Measurements from ENCODE around the gene SCRT2. TPM values are rescaled to one million over a fixed set of nuclear protein-coding genes. Genes with fewer than 3 reads are reported as not detected.

The SCRT2 gene
- total RNA-seq, 1 donor from 2014 or later = not detected

- H3K4me1 ChIP-seq = no peaks in the 10 kb centered on the region
- no peak for DNase-seq
- H3K4me3 ChIP-seq = no peak overlapping the region
- peaks cover under 1% of the 10 kb centered on the region for H3K9me3 ChIP-seq (replicated peaks)
- H3K27me3 ChIP-seq (ENCODE audit: low read depth) = peaks cover 57% of the 10 kb centered on the region
- intact Hi-C loops (cut with micrococcal nuclease) = no loop called here
- TF ChIP-seq CTCF (IDR thresholded peaks at IDR 0.05; ENCODE audit: borderline replicate concordance) = no peak
- no peaks in the 10 kb centered on the region for H3K36me3 ChIP-seq
- H3K27ac ChIP-seq (replicated peaks) = no peak overlapping the region
Measured at GRCh38 chr20:719816-720215, 44.2 kb upstream of the SCRT2 start.

DNA sequence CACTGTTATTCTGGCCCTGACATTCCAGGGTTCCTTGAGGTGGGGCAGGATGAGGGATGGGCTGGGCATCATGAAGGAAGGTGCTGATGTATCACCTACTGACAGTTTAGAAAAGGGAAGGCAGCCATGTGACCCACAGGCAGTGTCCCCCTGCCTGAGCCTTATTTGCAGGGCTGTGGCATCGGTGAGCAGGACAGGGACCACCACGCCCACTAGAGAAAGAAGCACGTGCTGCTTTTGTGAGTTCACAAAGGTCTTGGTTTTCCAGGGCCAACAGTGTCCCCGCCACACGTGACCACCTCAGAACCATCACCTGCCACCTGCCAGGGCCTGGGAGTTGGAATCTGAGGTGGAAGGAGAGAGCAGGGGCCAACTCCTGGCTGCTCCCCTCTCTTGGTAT is 43.5 kb upstream of the SCRT2 start:
- no peak for TF ChIP-seq CTCF (IDR thresholded peaks at IDR 0.05; ENCODE audit: borderline replicate concordance)
- no peak overlapping the region for H3K4me3 ChIP-seq

DNA sequence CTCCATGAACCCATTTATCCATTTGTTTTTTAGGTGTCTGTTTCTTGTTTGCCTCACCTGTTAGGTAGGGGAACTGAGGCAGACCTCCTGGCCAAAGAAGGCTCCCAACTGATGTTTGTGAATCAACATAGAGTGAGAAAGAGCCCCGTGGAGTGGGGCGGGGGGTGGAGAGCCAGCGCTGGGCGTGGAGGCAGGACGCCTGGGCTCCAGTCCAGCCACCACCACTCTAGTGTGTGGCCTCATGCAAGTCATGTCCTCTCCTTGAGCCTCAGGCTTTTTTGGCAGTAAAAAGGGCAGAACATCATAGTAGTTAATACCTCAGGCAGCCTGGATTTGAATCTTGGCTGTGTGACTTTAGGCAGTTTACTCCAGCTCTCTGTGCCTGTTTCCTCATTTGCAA is 42.2 kb upstream of the SCRT2 start:
- H3K27ac ChIP-seq (replicated peaks) = no peak overlapping the region
- no peak for DNase-seq
- H3K4me1 ChIP-seq = no peaks in the 10 kb centered on the region
- no peak for TF ChIP-seq CTCF (IDR thresholded peaks at IDR 0.05; ENCODE audit: borderline replicate concordance)
- peaks cover 20% of the 10 kb centered on the region for H3K9me3 ChIP-seq (replicated peaks)
- H3K4me3 ChIP-seq = no peak overlapping the region
- peaks cover 39% of the 10 kb centered on the region for H3K27me3 ChIP-seq (ENCODE audit: low read depth)
- no peaks in the 10 kb centered on the region for H3K36me3 ChIP-seq
- intact Hi-C loops (cut with micrococcal nuclease) = no loop called here

More for the DNA sequence above, 43.5 kb upstream of the SCRT2 start:
- no peaks in the 10 kb centered on the region for H3K4me1 ChIP-seq
- H3K27me3 ChIP-seq (ENCODE audit: low read depth) = peaks cover 49% of the 10 kb centered on the region
- H3K27ac ChIP-seq (replicated peaks) = no peak overlapping the region
- intact Hi-C loops (cut with micrococcal nuclease) = no loop called here
- DNase-seq = no peak
- H3K9me3 ChIP-seq (replicated peaks) = peaks cover 8% of the 10 kb centered on the region
- H3K36me3 ChIP-seq = no peaks in the 10 kb centered on the region

GRCh38 chr20:717271-717670 is 41.7 kb upstream of the SCRT2 start:
- intact Hi-C loops (cut with micrococcal nuclease) = no loop called here
- Histone ChIP-seq H3K9me3 (replicated peaks) (peaks cover 25% of the 10 kb centered on the region), H3K27me3 (ENCODE audit: low read depth) (peaks cover 39% of the 10 kb centered on the region), H3K27ac (replicated peaks) (no peak overlapping the region), H3K4me1 (no peaks in the 10 kb centered on the region), H3K36me3 (no peaks in the 10 kb centered on the region), H3K4me3 (no peak overlapping the region)
- no peak for TF ChIP-seq CTCF (IDR thresholded peaks at IDR 0.05; ENCODE audit: borderline replicate concordance)
- no peak for DNase-seq

DNA sequence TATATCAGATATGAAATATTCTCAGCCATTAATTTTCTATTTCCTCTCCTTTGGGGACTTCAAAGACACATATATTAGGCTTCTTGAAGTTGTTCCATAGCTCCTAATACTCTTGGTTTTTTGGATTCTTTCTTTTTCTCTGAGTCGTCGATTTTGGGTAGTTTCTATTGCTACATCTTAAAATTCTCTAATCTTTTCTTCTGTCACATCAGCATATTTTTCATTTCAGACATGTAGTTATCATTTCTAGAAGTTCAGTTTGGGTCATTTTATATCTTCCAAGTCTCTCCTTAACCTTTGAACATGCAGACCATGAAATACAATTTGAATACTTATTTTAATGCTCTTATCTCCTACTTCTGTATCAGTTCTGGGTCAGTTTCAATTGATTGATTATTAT is 38.9 kb upstream of the SCRT2 start:
- no peak for TF ChIP-seq CTCF (IDR thresholded peaks at IDR 0.05; ENCODE audit: borderline replicate concordance)

DNA sequence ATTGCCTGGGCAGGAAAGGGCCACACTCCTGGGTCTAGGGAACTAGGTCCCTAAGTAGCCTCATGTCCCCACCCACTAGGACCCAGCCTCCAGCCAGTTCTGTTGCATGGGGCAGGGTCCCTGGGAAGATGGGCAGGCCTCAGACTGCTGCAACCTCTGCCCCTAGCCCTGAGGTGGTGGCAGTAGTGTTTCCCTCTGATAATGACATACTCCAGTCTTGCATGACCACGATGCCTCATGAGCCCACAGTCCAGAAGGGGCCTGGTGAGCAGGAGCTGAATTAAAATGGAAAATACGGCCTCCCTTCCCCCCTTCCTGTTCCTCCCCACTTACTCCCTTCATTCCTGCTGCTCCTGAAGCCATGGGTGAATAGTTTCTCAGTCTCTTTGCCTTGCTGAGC is 36.0 kb upstream of the SCRT2 start:
- Histone ChIP-seq H3K27ac (replicated peaks) (no peak overlapping the region), H3K9me3 (replicated peaks) (peaks cover 31% of the 10 kb centered on the region), H3K4me3 (no peak overlapping the region), H3K4me1 (peaks cover 7% of the 10 kb centered on the region), H3K27me3 (ENCODE audit: low read depth) (peaks cover 51% of the 10 kb centered on the region), H3K36me3 (no peaks in the 10 kb centered on the region)
- intact Hi-C loops (cut with micrococcal nuclease) = no loop called here
- no peak for TF ChIP-seq CTCF (IDR thresholded peaks at IDR 0.05; ENCODE audit: borderline replicate concordance)
- DNase-seq = no peak

More for the DNA sequence above, 38.9 kb upstream of the SCRT2 start:
- Histone ChIP-seq H3K4me3 (no peak overlapping the region), H3K27ac (replicated peaks) (no peak overlapping the region), H3K36me3 (no peaks in the 10 kb centered on the region), H3K27me3 (ENCODE audit: low read depth) (peaks cover 39% of the 10 kb centered on the region), H3K4me1 (peaks cover 4% of the 10 kb centered on the region), H3K9me3 (replicated peaks) (peaks cover 25% of the 10 kb centered on the region)
- intact Hi-C loops (cut with micrococcal nuclease) = no loop called here
- DNase-seq = no peak

Data from left ventricle myocardium inferior (tissue), 1 donor.